ENCODE data around the gene MYMX.

- TF ChIP-seq CTCF (conservative IDR thresholded peaks at IDR 0.05; ENCODE audit: low read depth, low read length) (no peak), EZH2 (IDR thresholded peaks at IDR 0.05; ENCODE audit: borderline replicate concordance, low read depth, low read length, poor library complexity, severe bottlenecking) (no peak)
Observed at GRCh38 chr6:44178424-44179071, 38.2 kb upstream of the MYMX start.

All from A673 (cell line).